ENCODE measurements around the gene MBD5.
"Not testable (repeated sequence)": the region's sequence is repeated elsewhere in the genome, so short reads cannot be mapped to it uniquely, and the experiment has no call there.

Gene MBD5

GRCh38 chr2:148528356-148529064, 507.6 kb downstream of the MBD5 start:
- DNase-seq = no peak

GRCh38 chr2:148529745-148530144, 508.9 kb downstream of the MBD5 start:
- no peak for DNase-seq

GRCh38 chr2:148530350-148530749, 509.5 kb downstream of the MBD5 start:
- no peak for DNase-seq

GRCh38 chr2:148531235-148531634, 510.3 kb downstream of the MBD5 start:
- DNase-seq = no peak

GRCh38 chr2:148531669-148532428, 511.0 kb downstream of the MBD5 start:
- DNase-seq = no peak

GRCh38 chr2:148533004-148533403, 512.1 kb downstream of the MBD5 start:
- no peak for DNase-seq

- DNase-seq = no peak
These were observed 512.8 kb downstream of the MBD5 start for GRCh38 chr2:148533685-148534084.

- DNase-seq = no peak
These were observed 513.7 kb downstream of the MBD5 start for GRCh38 chr2:148534416-148535204.

- no peak for DNase-seq
These were observed 517.5 kb downstream of the MBD5 start for GRCh38 chr2:148538375-148538774.

GRCh38 chr2:148540022-148540421, 519.1 kb downstream of the MBD5 start:
- no peak for DNase-seq

- DNase-seq = no peak
These were observed 520.9 kb downstream of the MBD5 start for GRCh38 chr2:148541792-148542191.

- DNase-seq = no peak
These were observed 521.7 kb downstream of the MBD5 start for GRCh38 chr2:148542614-148543013.

GRCh38 chr2:148543088-148543540, 522.2 kb downstream of the MBD5 start:
- not testable (repeated sequence) for DNase-seq

GRCh38 chr2:148545390-148546256, 524.7 kb downstream of the MBD5 start:
- no peak for DNase-seq

GRCh38 chr2:148546270-148546669, 525.4 kb downstream of the MBD5 start:
- no peak for DNase-seq

- no peak for DNase-seq
These were observed 528.0 kb downstream of the MBD5 start for GRCh38 chr2:148548716-148549400.

GRCh38 chr2:148552675-148553331, 531.9 kb downstream of the MBD5 start:
- DNase-seq = no peak

- no peak for DNase-seq
These were observed 532.5 kb downstream of the MBD5 start for GRCh38 chr2:148553332-148553887.

GRCh38 chr2:148554459-148555247, 533.8 kb downstream of the MBD5 start:
- DNase-seq = no peak
